ENCODE results near the gene MAP3K20.
"Not testable (repeated sequence)": the region's sequence is repeated elsewhere in the genome, so short reads cannot be mapped to it uniquely, and the experiment has no call there.

MAP3K20 gene

GRCh38 chr2:173164396-173164795, 88.8 kb downstream of the MAP3K20 start:
- DNase-seq = no peak

GRCh38 chr2:173165443-173166238, 90.0 kb downstream of the MAP3K20 start:
- no peak for DNase-seq

- DNase-seq = no peak
These were observed 95.7 kb downstream of the MAP3K20 start for GRCh38 chr2:173171321-173171720.

GRCh38 chr2:173171924-173172643, 96.4 kb downstream of the MAP3K20 start:
- DNase-seq = no peak

GRCh38 chr2:173174339-173174738, 98.7 kb downstream of the MAP3K20 start:
- DNase-seq = not testable (repeated sequence)

- DNase-seq = no peak
These were observed 99.6 kb downstream of the MAP3K20 start for GRCh38 chr2:173175222-173175621.

GRCh38 chr2:173181982-173182381, 106.3 kb downstream of the MAP3K20 start:
- no peak for DNase-seq

- DNase-seq = no peak
These were observed 108.7 kb downstream of the MAP3K20 start for GRCh38 chr2:173184031-173185004.

- no peak for DNase-seq
These were observed 109.8 kb downstream of the MAP3K20 start for GRCh38 chr2:173185437-173185836.

- DNase-seq = no peak
These were observed 112.5 kb downstream of the MAP3K20 start for GRCh38 chr2:173187941-173188788.

- no peak for DNase-seq
These were observed 116.0 kb downstream of the MAP3K20 start for GRCh38 chr2:173191601-173192000.

- DNase-seq = no peak
These were observed 116.4 kb downstream of the MAP3K20 start for GRCh38 chr2:173192071-173192470.

- DNase-seq = no peak
These were observed 118.3 kb downstream of the MAP3K20 start for GRCh38 chr2:173193925-173194324.

- no peak for DNase-seq
These were observed 119.5 kb downstream of the MAP3K20 start for GRCh38 chr2:173195100-173195499.

- DNase-seq = no peak
These were observed 120.4 kb downstream of the MAP3K20 start for GRCh38 chr2:173196080-173196479.

GRCh38 chr2:173196638-173197037, 121.0 kb downstream of the MAP3K20 start:
- DNase-seq = no peak

GRCh38 chr2:173198327-173198726, 122.7 kb downstream of the MAP3K20 start:
- DNase-seq = no peak

GRCh38 chr2:173199294-173199693, 123.6 kb downstream of the MAP3K20 start:
- no peak for DNase-seq

- no peak for DNase-seq
These were observed 126.9 kb downstream of the MAP3K20 start for GRCh38 chr2:173202570-173202969.

GRCh38 chr2:173204316-173204715, 128.7 kb downstream of the MAP3K20 start:
- DNase-seq = no peak

- DNase-seq = no peak
These were observed 129.7 kb downstream of the MAP3K20 start for GRCh38 chr2:173205375-173205774.

GRCh38 chr2:173207124-173207523, 131.5 kb downstream of the MAP3K20 start:
- DNase-seq = not testable (repeated sequence)

Data from CD4-positive, alpha-beta T cell treated with Interleukin-15 for 1 hour (primary cell).